HEK293T (cell line): ENCODE results near the gene PMIS2.

ENCODE experiments used
- SP1 ChIP-seq: fragments of 450-650 bp; IDR thresholded peaks from 2 replicates; pipeline ENCODE4 v1.6.1; 2017
- TARDBP ChIP-seq: fragments of 450-650 bp; IDR thresholded peaks from 2 replicates; pipeline ENCODE4 v1.6.1; 2016

GRCh38 chr19:35558400-35559280 lies 27.3 kb upstream of the PMIS2 start:
- TF ChIP-seq SP1 (no peak), TARDBP (no peak)
